ENCODE data around the gene SORL1. TPM values are rescaled to one million over a fixed set of nuclear protein-coding genes. Genes with fewer than 3 reads are reported as not detected.

Gene SORL1
- total and polyA plus RNA-seq, 7 donors = 3.2 to 19.8 (median 12.2) TPM

DNA sequence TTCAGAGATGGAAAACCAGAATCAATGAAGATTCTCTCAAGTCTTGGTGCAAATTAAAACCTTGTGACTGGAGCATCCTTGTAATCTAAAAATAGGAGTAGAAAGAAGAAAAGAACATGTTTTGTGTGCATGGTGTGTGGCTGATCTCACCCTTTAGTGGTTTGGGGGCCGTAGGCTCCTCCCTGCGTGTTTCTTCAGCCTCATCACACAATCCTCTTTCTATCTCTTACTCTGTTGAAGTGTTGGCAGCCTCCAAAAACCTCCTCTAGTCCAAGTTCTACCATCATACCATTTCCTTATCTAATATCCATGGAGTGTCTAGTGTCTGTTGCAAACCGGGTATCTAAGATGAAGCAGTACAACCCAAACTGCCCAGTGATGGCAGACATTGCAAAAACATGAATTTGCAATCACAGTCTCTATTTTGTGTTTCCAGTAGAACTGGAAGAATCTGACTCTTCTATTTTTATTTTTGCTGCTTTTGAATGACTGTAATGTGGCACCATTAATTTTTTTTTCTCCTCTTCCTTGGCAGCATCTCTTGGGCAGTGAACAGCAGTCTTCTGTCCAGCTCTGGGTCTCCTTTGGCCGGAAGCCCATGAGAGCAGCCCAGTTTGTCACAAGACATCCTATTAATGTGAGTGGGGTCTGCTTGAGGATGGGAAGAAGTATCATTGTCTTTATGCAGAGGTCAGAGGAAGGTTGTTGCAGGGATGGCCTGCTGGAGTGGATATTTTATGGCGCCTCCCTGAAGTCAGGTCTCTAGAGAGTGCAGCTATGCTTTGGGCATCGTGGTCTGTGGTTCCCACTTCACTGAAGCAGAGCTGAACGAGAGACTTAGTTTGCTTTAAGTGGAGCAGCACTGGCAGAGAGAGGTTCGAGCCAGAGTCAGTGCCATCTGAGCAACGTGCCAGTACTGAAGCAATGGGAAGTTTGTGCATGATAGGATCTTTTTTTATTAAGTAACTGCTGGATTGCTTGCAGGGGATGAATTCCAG is 60.7 kb downstream of the SORL1 start:
- TF ChIP-seq, protein P1, sequence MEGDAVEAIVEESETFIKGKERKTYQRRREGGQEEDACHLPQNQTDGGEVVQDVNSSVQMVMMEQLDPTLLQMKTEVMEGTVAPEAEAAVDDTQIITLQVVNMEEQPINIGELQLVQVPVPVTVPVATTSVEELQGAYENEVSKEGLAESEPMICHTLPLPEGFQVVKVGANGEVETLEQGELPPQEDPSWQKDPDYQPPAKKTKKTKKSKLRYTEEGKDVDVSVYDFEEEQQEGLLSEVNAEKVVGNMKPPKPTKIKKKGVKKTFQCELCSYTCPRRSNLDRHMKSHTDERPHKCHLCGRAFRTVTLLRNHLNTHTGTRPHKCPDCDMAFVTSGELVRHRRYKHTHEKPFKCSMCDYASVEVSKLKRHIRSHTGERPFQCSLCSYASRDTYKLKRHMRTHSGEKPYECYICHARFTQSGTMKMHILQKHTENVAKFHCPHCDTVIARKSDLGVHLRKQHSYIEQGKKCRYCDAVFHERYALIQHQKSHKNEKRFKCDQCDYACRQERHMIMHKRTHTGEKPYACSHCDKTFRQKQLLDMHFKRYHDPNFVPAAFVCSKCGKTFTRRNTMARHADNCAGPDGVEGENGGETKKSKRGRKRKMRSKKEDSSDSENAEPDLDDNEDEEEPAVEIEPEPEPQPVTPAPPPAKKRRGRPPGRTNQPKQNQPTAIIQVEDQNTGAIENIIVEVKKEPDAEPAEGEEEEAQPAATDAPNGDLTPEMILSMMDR (IDR thresholded peaks at IDR 0.05) = no peak
- no peak for TF ChIP-seq POLR2AphosphoS5 (IDR thresholded peaks at IDR 0.05)
- TF ChIP-seq EP300 (IDR thresholded peaks at IDR 0.05) = no peak
- no peak for TF ChIP-seq POLR2A (IDR thresholded peaks at IDR 0.05)
- Histone ChIP-seq H3K9me3 (no peaks in the 10 kb centered on the region), H3K27me3 (no peaks in the 10 kb centered on the region), H3K4me3 (no peak overlapping the region), H3K4me1 (no peaks in the 10 kb centered on the region), H3K27ac (no peak overlapping the region), H3K36me3 (peaks cover 0 to 25% (median 2%) of the 10 kb centered on the region in 4 donors)
- DNase-seq = no peak
- 78 to 93% methylated on average over 9 of the region's 9 CpGs for WGBS, 2 donors
- intact Hi-C loops (cut with DNase I) = no loop called here

DNA sequence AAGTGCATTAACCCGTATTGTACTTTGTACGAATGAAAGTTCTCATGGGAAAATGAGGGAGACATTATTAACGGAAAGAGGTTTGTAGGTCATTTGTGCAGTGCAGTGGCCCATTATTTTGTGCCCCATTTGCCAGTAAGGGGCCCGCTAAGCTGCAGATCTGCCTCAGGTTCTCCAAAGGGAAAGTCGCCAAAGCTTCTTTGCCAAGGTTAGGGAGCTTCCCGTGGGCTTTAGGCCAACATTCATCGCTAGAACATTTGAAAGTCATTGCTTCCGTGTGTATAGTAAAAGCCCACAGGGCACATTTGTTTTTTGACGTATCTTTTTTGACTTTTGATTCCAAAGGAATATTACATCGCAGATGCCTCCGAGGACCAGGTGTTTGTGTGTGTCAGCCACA is 61.7 kb downstream of the SORL1 start:
- 92 to 95% methylated on average over 11 of the region's 11 CpGs for WGBS, 2 donors

GRCh38 chr11:121514432-121515334 is 62.6 kb downstream of the SORL1 start:
- Histone ChIP-seq H3K9me3 (no peaks in the 10 kb centered on the region), H3K27me3 (no peaks in the 10 kb centered on the region), H3K36me3 (peaks cover 0 to 25% (median 2%) of the 10 kb centered on the region in 4 donors), H3K27ac (no peak overlapping the region), H3K4me3 (no peak overlapping the region), H3K4me1 (peaks cover 0 to 3% (median 0%) of the 10 kb centered on the region in 4 donors)
- intact Hi-C loops (cut with DNase I) = no loop called here
- no peak for TF ChIP-seq EP300 (IDR thresholded peaks at IDR 0.05)
- TF ChIP-seq, protein P1 (IDR thresholded peaks at IDR 0.05) = no peak
- no peak for TF ChIP-seq POLR2A (IDR thresholded peaks at IDR 0.05)
- no peak for TF ChIP-seq POLR2AphosphoS5 (IDR thresholded peaks at IDR 0.05)
- no peak for DNase-seq
- WGBS, 2 donors = 83 to 86% methylated on average over 17 of the region's 17 CpGs

More for the DNA sequence above, 61.7 kb downstream of the SORL1 start:
- Histone ChIP-seq H3K9me3 (no peaks in the 10 kb centered on the region), H3K27me3 (no peaks in the 10 kb centered on the region), H3K4me3 (no peak overlapping the region), H3K27ac (no peak overlapping the region), H3K36me3 (peaks cover 0 to 25% (median 2%) of the 10 kb centered on the region in 4 donors), H3K4me1 (peaks cover 0 to 3% (median 0%) of the 10 kb centered on the region in 4 donors)
- TF ChIP-seq EP300 (IDR thresholded peaks at IDR 0.05) (no peak), POLR2A (IDR thresholded peaks at IDR 0.05) (no peak), POLR2AphosphoS5 (IDR thresholded peaks at IDR 0.05) (no peak)
- TF ChIP-seq, protein P1 (IDR thresholded peaks at IDR 0.05) = no peak
- no peak for DNase-seq
- intact Hi-C loops (cut with DNase I) = no loop called here

- intact Hi-C loops (cut with DNase I) = no loop called here
- H3K36me3 ChIP-seq = peaks cover 0 to 23% (median 2%) of the 10 kb centered on the region in 4 donors
- H3K9me3 ChIP-seq = no peaks in the 10 kb centered on the region
- no peak overlapping the region for H3K27ac ChIP-seq
- H3K4me3 ChIP-seq = no peak overlapping the region
- no peaks in the 10 kb centered on the region for H3K27me3 ChIP-seq
- TF ChIP-seq POLR2A (IDR thresholded peaks at IDR 0.05) (no peak), POLR2AphosphoS5 (IDR thresholded peaks at IDR 0.05) (no peak), EP300 (IDR thresholded peaks at IDR 0.05) (no peak)
- TF ChIP-seq, protein P1 (IDR thresholded peaks at IDR 0.05) = no peak
- DNase-seq = no peak
- peaks cover 0 to 6% (median 3%) of the 10 kb centered on the region in 4 donors for H3K4me1 ChIP-seq
- WGBS, 2 donors = 73 to 89% methylated on average over 2 of the region's 2 CpGs
Observed at GRCh38 chr11:121515335-121515671, 63.2 kb downstream of the SORL1 start.
